OCI-LY7 (cell line): ENCODE measurements around the gene PRSS16. TPM values are rescaled to one million over a fixed set of nuclear protein-coding genes. Genes with fewer than 3 reads are reported as not detected.

Experiments used
- BruUV-seq: library from RNA; stranded (reverse); fragments of 400-500 nt; replicated peaks from 2 replicates; lab custom pipeline; 2021; lab: Mats Ljungman, UMichigan
- CTCF ChIA-PET: fragments of 300-600 bp; sonication (Branson Sonifier 250); formaldehyde crosslinking; loops from one replicate; lab custom pipeline; 2022; ENCODE audit warnings: antibody characterized with exemption; ENCODE audit not compliant: unreplicated experiment; lab: Charles Lee
- POLR2A ChIA-PET: fragments of 300-600 bp; sonication (Branson Sonifier 250); formaldehyde crosslinking; loops from one replicate; lab custom pipeline; 2022; ENCODE audit warnings: antibody characterized with exemption; lab: Charles Lee
- DNase-seq: peaks from one replicate; pipeline ENCODE4 v3.0.0-alpha.2; 2015; ENCODE audit warnings: low spot score
- H2AFZ ChIP-seq: fragments of 200-600 bp; sonication (generic), shearing (Covaris generic); 2 replicates; pipeline ENCODE4 v1.6.1; 2014; ENCODE audit warnings: mild to moderate bottlenecking, antibody characterized with exemption, low read length, moderate library complexity
- H3K27ac ChIP-seq: fragments of 200-600 bp; sonication (generic); 2 replicates; pipeline ENCODE4 v1.5.1; 2014; ENCODE audit warnings: mixed run types, low read depth, mild to moderate bottlenecking, moderate library complexity, low read length, inconsistent platforms; ENCODE audit not compliant: poor library complexity, severe bottlenecking
- H3K36me3 ChIP-seq: fragments of 200-600 bp; sonication (generic); 2 replicates; pipeline ENCODE4 v1.6.1; 2014; ENCODE audit warnings: mild to moderate bottlenecking, antibody characterized with exemption, low read length, moderate library complexity, mixed read lengths; ENCODE audit not compliant: insufficient read depth
- H3K4me1 ChIP-seq: fragments of 200-600 bp; sonication (generic); 2 replicates; pipeline ENCODE4 v1.5.1; 2014; ENCODE audit warnings: mild to moderate bottlenecking, low read length; ENCODE audit not compliant: insufficient read depth, poor library complexity, severe bottlenecking
- H3K4me2 ChIP-seq: fragments of 200-600 bp; sonication (generic); 2 replicates; pipeline ENCODE4 v1.6.1; 2014; ENCODE audit warnings: mild to moderate bottlenecking, low read length
- H3K4me3 ChIP-seq: fragments of 200-600 bp; sonication (generic); 2 replicates; pipeline ENCODE4 v1.5.1; 2014; ENCODE audit warnings: mild to moderate bottlenecking, low read depth, low read length; ENCODE audit not compliant: poor library complexity, severe bottlenecking
- H3K79me2 ChIP-seq: fragments of 200-600 bp; sonication (generic); 2 replicates; pipeline ENCODE4 v1.6.1; 2016; ENCODE audit warnings: low read depth, mild to moderate bottlenecking, low read length, moderate library complexity, mixed read lengths; ENCODE audit not compliant: insufficient read depth
- H3K9me2 ChIP-seq: fragments of 200-600 bp; sonication (generic); 2 replicates; pipeline ENCODE4 v1.6.1; 2016; ENCODE audit warnings: mild to moderate bottlenecking, low read length, mixed read lengths; ENCODE audit not compliant: insufficient read depth
- H3K9me3 ChIP-seq: fragments of 200-600 bp; sonication (generic); 2 replicates; pipeline ENCODE4 v1.6.1; 2014; ENCODE audit warnings: mild to moderate bottlenecking, mixed run types, low read length, mixed read lengths
- H4K20me1 ChIP-seq: fragments of 200-600 bp; sonication (generic); 2 replicates; pipeline ENCODE4 v1.6.1; 2014; ENCODE audit warnings: mild to moderate bottlenecking, antibody characterized with exemption, low read length, moderate library complexity, mixed read lengths; ENCODE audit not compliant: insufficient read depth
- EZH2phosphoT487 ChIP-seq: fragments of 200-600 bp; sonication (generic); IDR thresholded peaks from 2 replicates; pipeline ENCODE4 v1.6.1; 2018; ENCODE audit warnings: low read depth, borderline replicate concordance, mild to moderate bottlenecking, mixed run types, antibody characterized with exemption, low read length, moderate library complexity, mixed read lengths
- intact Hi-C: fragments of 100-400 bp; cut with micrococcal nuclease; formaldehyde crosslinking; loops from one replicate; pipeline ENCODE4 v1.10.0; 2022; ENCODE audit not compliant: unreplicated experiment
- total RNA-seq, 2 experiments: library from RNA; depleted of rRNA in 1 of 2; stranded (reverse); fragments of >200 nt in 1 of 2; shearing (Covaris generic) in 1 of 2; gene quantifications; 2 replicates each; pipeline ENCODE4 v1.2.3, GENCODE V29; 2014 to 2022
- TF ChIP-seq, protein P1 (sequence below): fragments of 200-600 bp; sonication (generic); conservative IDR thresholded peaks from 2 replicates; pipeline ENCODE4 v1.5.1; 2014; ENCODE audit warnings: mild to moderate bottlenecking, antibody characterized with exemption, low read length, moderate library complexity, mixed read lengths

PRSS16 gene
- total RNA-seq, 2 experiments from 2014 or later: 4.6 to 12.0 TPM

- TF ChIP-seq, protein P1, sequence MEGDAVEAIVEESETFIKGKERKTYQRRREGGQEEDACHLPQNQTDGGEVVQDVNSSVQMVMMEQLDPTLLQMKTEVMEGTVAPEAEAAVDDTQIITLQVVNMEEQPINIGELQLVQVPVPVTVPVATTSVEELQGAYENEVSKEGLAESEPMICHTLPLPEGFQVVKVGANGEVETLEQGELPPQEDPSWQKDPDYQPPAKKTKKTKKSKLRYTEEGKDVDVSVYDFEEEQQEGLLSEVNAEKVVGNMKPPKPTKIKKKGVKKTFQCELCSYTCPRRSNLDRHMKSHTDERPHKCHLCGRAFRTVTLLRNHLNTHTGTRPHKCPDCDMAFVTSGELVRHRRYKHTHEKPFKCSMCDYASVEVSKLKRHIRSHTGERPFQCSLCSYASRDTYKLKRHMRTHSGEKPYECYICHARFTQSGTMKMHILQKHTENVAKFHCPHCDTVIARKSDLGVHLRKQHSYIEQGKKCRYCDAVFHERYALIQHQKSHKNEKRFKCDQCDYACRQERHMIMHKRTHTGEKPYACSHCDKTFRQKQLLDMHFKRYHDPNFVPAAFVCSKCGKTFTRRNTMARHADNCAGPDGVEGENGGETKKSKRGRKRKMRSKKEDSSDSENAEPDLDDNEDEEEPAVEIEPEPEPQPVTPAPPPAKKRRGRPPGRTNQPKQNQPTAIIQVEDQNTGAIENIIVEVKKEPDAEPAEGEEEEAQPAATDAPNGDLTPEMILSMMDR: no peak
- Histone ChIP-seq H3K9me2 (no peaks in the 10 kb centered on the region), H2AFZ (no peak overlapping the region), H3K79me2 (no peaks in the 10 kb centered on the region), H3K4me2 (no peak overlapping the region), H3K4me1 (peaks cover 5% of the 10 kb centered on the region), H3K36me3 (no peaks in the 10 kb centered on the region), H3K4me3 (no peak overlapping the region), H4K20me1 (no peaks in the 10 kb centered on the region), H3K9me3 (no peaks in the 10 kb centered on the region), H3K27ac (no peak overlapping the region)
- BruUV-seq: no TSS peak
- no peak for DNase-seq
- POLR2A ChIA-PET: no interaction called here
- CTCF ChIA-PET: no interaction called here
- intact Hi-C loops: no loop called here
These were observed 34.1 kb downstream of the PRSS16 start for GRCh38 chr6:27281569-27281968.

GRCh38 chr6:27283279-27283678 is 35.8 kb downstream of the PRSS16 start:
- intact Hi-C loops: no loop called here
- no peak for DNase-seq
- TF ChIP-seq, protein P1: no peak
- no peak overlapping the region for H3K4me3 ChIP-seq
- no peak overlapping the region for H3K4me2 ChIP-seq
- H3K9me2 ChIP-seq: no peaks in the 10 kb centered on the region
- H3K27ac ChIP-seq: no peak overlapping the region
- H2AFZ ChIP-seq: no peak overlapping the region
- ChIA-PET POLR2A (no interaction called here), CTCF (no interaction called here)
- no TSS peak for BruUV-seq
- H3K4me1 ChIP-seq: peaks cover 5% of the 10 kb centered on the region
- H4K20me1 ChIP-seq: no peaks in the 10 kb centered on the region
- H3K79me2 ChIP-seq: no peaks in the 10 kb centered on the region
- no peaks in the 10 kb centered on the region for H3K36me3 ChIP-seq
- no peaks in the 10 kb centered on the region for H3K9me3 ChIP-seq

- no peaks in the 10 kb centered on the region for H3K79me2 ChIP-seq
- H3K9me2 ChIP-seq: no peaks in the 10 kb centered on the region
- peaks cover 5% of the 10 kb centered on the region for H3K4me1 ChIP-seq
- no peaks in the 10 kb centered on the region for H3K36me3 ChIP-seq
- no peak overlapping the region for H3K4me2 ChIP-seq
- no peak overlapping the region for H2AFZ ChIP-seq
- no TSS peak for BruUV-seq
- no peak overlapping the region for H3K4me3 ChIP-seq
- DNase-seq: no peak
- no peaks in the 10 kb centered on the region for H3K9me3 ChIP-seq
- no peak for TF ChIP-seq EZH2phosphoT487
- TF ChIP-seq, protein P1: no peak
- ChIA-PET POLR2A (no interaction called here), CTCF (no interaction called here)
- H3K27ac ChIP-seq: no peak overlapping the region
- intact Hi-C loops: no loop called here
- H4K20me1 ChIP-seq: no peaks in the 10 kb centered on the region
These were observed 38.6 kb downstream of the PRSS16 start for GRCh38 chr6:27286141-27286540.
